OCI-LY3 (cell line): ENCODE results near the gene IL36B.

Experiments used
- H2AFZ ChIP-seq: fragments of 200-600, 300-600 bp; shearing (Covaris generic); 2 replicates; pipeline ENCODE4 v1.6.0; 2014; ENCODE audit warnings: antibody characterized with exemption, low read depth, low read length
- H3K27ac ChIP-seq: fragments of 200-600, 300-600 bp; sonication (generic); 2 replicates; pipeline ENCODE4 v1.5.1; 2014; ENCODE audit warnings: mild to moderate bottlenecking, low read length, moderate library complexity, mixed read lengths
- H3K27me3 ChIP-seq: fragments of 200-600, 300-600 bp; sonication (generic); 2 replicates; pipeline ENCODE4 v1.6.1; 2014; ENCODE audit warnings: low read depth, low read length, mixed read lengths
- H3K36me3 ChIP-seq: fragments of 200-600, 300-600 bp; sonication (generic); replicated peaks from 2 replicates; pipeline ENCODE3; 2014; ENCODE audit warnings: low read depth, low read length, mixed read lengths
- H3K4me1 ChIP-seq: fragments of 300-600, 200-600 bp; sonication (generic); 2 replicates; pipeline ENCODE4 v1.6.1; 2014; ENCODE audit warnings: low read length, mixed read lengths
- H3K4me2 ChIP-seq: fragments of 200-600, 300-600 bp; sonication (generic); 2 replicates; pipeline ENCODE4 v1.6.1; 2014; ENCODE audit warnings: low read length, mixed read lengths
- H3K4me3 ChIP-seq: fragments of 300-600, 200-600 bp; sonication (generic); 2 replicates; pipeline ENCODE4 v1.5.1; 2014; ENCODE audit warnings: antibody characterized with exemption, mild to moderate bottlenecking, low read length, moderate library complexity
- H3K79me2 ChIP-seq: fragments of 300-600, 200-600 bp; shearing (Covaris generic); 2 replicates; pipeline ENCODE4 v1.6.1; 2014; ENCODE audit warnings: mild to moderate bottlenecking, low read length, mixed read lengths
- H3K9ac ChIP-seq: fragments of 300-600, 200-600 bp; shearing (Covaris generic); 2 replicates; pipeline ENCODE4 v1.6.0; 2014; ENCODE audit warnings: mild to moderate bottlenecking, low read length, moderate library complexity
- H3K9me3 ChIP-seq: fragments of 200-600, 300-600 bp; shearing (Covaris generic); 2 replicates; pipeline ENCODE4 v1.6.1; 2014; ENCODE audit warnings: low read length, mixed read lengths; ENCODE audit not compliant: insufficient read depth
- H4K20me1 ChIP-seq: fragments of 200-600, 300-600 bp; sonication (generic); 2 replicates; pipeline ENCODE4 v1.6.1; 2016; ENCODE audit warnings: low read length, mixed read lengths; ENCODE audit not compliant: insufficient read depth
- EZH2phosphoT487 ChIP-seq: fragments of 200-600 bp; shearing (Covaris generic); IDR thresholded peaks from 2 replicates; pipeline ENCODE4 v1.6.1; 2018; ENCODE audit warnings: antibody characterized with exemption, mixed run types, low read depth
- TF ChIP-seq, protein P1 (sequence below): fragments of 200-600, 300-600 bp; sonication (generic); IDR thresholded peaks from 2 replicates; pipeline ENCODE4 v1.5.1; 2014; ENCODE audit warnings: antibody characterized with exemption, low read length, low read depth

Gene IL36B

DNA sequence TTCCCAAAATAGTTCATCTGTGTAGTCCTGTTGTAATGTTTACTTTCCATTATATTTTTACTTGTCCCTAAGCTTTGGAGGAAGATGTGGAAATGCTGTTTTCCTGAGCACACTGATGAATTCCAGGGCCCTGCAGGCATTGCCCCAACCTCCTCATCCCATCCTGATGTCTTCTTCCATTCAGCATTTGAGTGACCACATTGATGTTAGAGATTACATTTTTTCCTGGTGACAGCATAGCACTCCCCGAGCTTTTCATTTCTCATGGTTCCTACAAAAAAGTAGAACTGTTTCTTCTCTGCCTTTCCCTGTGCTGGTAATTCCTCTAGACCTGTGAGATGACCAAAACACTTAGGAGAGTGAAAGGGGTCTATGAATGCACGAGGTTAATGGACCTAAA lies 42.6 kb downstream of the IL36B start:
- Histone ChIP-seq H3K9ac (no peak overlapping the region), H3K4me2 (no peak overlapping the region), H3K27ac (no peak overlapping the region), H3K79me2 (no peaks in the 10 kb centered on the region), H4K20me1 (no peaks in the 10 kb centered on the region), H2AFZ (no peak overlapping the region), H3K4me3 (no peak overlapping the region), H3K36me3 (no peaks in the 10 kb centered on the region), H3K9me3 (no peaks in the 10 kb centered on the region), H3K4me1 (no peaks in the 10 kb centered on the region), H3K27me3 (no peaks in the 10 kb centered on the region)
- TF ChIP-seq, protein P1, sequence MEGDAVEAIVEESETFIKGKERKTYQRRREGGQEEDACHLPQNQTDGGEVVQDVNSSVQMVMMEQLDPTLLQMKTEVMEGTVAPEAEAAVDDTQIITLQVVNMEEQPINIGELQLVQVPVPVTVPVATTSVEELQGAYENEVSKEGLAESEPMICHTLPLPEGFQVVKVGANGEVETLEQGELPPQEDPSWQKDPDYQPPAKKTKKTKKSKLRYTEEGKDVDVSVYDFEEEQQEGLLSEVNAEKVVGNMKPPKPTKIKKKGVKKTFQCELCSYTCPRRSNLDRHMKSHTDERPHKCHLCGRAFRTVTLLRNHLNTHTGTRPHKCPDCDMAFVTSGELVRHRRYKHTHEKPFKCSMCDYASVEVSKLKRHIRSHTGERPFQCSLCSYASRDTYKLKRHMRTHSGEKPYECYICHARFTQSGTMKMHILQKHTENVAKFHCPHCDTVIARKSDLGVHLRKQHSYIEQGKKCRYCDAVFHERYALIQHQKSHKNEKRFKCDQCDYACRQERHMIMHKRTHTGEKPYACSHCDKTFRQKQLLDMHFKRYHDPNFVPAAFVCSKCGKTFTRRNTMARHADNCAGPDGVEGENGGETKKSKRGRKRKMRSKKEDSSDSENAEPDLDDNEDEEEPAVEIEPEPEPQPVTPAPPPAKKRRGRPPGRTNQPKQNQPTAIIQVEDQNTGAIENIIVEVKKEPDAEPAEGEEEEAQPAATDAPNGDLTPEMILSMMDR = no peak

DNA sequence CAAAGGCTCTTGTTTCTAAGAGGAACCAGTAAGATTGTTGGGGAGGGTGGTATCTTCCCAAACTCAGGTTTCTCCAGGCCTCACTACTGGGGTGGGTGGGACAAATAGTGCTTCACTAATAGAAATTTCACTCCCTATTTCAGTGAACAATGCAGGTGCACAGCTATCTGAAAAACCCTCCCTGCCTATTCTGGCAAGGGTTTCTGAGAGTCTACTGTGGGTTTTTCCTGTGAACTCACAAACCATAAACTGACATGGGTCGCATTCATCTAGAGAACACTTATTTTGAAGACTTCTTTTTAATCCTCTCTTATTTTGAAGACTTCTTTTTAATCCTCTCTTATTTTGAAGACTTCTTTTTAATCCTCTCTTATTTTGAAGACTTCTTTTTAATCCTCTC lies 43.0 kb downstream of the IL36B start:
- H3K27ac ChIP-seq = no peak overlapping the region
- no peaks in the 10 kb centered on the region for H3K9me3 ChIP-seq
- no peaks in the 10 kb centered on the region for H3K27me3 ChIP-seq
- no peak overlapping the region for H3K9ac ChIP-seq
- H3K79me2 ChIP-seq = no peaks in the 10 kb centered on the region
- no peaks in the 10 kb centered on the region for H3K36me3 ChIP-seq
- H3K4me3 ChIP-seq = no peak overlapping the region
- TF ChIP-seq, protein P1 = no peak
- TF ChIP-seq EZH2phosphoT487 = no peak
- no peaks in the 10 kb centered on the region for H3K4me1 ChIP-seq
- no peaks in the 10 kb centered on the region for H4K20me1 ChIP-seq
- no peak overlapping the region for H2AFZ ChIP-seq
- no peak overlapping the region for H3K4me2 ChIP-seq

DNA sequence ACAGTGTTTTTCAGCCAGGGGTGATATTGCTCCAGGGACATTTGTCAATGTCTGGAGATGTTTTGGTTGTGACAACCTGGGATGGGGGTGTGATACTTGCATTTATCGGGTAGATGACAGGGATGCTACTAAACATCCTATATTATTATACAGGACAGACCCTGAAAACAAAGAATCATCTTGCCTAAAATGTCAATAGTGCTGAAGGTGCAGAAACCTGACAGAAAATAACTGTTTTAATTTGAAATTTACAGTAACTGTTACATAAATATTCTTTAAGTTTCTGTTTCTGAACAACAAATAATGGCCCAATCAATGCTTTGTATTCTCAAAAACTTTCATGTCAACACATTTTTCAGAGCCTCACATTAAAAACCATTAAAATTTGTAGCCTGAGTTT lies 45.4 kb downstream of the IL36B start:
- H3K4me3 ChIP-seq = no peak overlapping the region
- no peak overlapping the region for H3K9ac ChIP-seq
- H3K4me2 ChIP-seq = no peak overlapping the region
- H3K36me3 ChIP-seq = no peaks in the 10 kb centered on the region
- H3K27ac ChIP-seq = no peak overlapping the region
- H3K27me3 ChIP-seq = no peaks in the 10 kb centered on the region
- no peaks in the 10 kb centered on the region for H3K9me3 ChIP-seq
- H3K4me1 ChIP-seq = peaks cover 5% of the 10 kb centered on the region
- H4K20me1 ChIP-seq = no peaks in the 10 kb centered on the region
- TF ChIP-seq, protein P1 = no peak
- TF ChIP-seq EZH2phosphoT487 = no peak
- H3K79me2 ChIP-seq = no peaks in the 10 kb centered on the region
- H2AFZ ChIP-seq = no peak overlapping the region

DNA sequence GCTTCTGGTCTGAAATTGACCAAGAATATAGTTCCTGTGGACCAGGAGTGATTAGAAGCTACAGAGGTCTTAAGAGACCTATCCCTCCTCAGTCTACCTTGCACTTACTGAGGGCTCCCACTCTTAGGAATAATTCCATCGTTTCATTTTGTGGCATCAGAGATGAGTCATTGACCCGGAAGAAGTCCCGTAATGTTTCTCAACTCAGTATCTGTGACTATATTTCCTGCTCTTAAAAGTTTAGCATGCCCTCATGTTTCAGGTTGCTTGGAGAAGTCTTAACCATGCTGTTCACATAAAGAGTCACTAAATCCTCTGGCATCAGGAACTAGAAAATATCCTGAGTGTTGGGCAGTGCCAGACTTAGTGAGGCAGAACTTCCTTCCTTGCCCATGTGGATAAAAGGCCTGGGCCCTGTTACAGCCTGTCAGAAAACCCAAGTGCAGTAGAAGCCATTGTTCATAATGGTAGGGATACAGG lies 47.6 kb downstream of the IL36B start, which contains the start of gene IL36A:
Gene IL36A, plus strand, starts transcription at position 430 of the 480 bp plus-strand sequence. CDS start 413 bp downstream, outside the sequence.
- H3K4me3 ChIP-seq = no peak within 1 kb of the TSS
- no peaks in the 10 kb centered on the region for H3K27me3 ChIP-seq
- H3K36me3 ChIP-seq = peaks cover 4% of the 10 kb centered on the region
- peaks cover 5% of the 10 kb centered on the region for H3K4me1 ChIP-seq
- TF ChIP-seq, protein P1 = no peak
- TF ChIP-seq EZH2phosphoT487 = no peak
- no peak within 1 kb of the TSS for H3K9ac ChIP-seq
- no peaks in the 10 kb centered on the region for H3K79me2 ChIP-seq
- H3K4me2 ChIP-seq = no peak within 1 kb of the TSS
- H4K20me1 ChIP-seq = no peaks in the 10 kb centered on the region
- no peak within 1 kb of the TSS for H2AFZ ChIP-seq
- H3K27ac ChIP-seq = no peak within 1 kb of the TSS
- H3K9me3 ChIP-seq = peaks cover 11% of the 10 kb centered on the region
